Subcutaneous adipose tissue (tissue), 4 donors: ENCODE data around the gene SLC4A4. TPM values are rescaled to one million over a fixed set of nuclear protein-coding genes. Genes with fewer than 3 reads are reported as not detected.

Source experiments
- total RNA-seq, 4 donors: library from RNA; depleted of rRNA; stranded (reverse); fragments of >200 nt; gene quantifications; one replicate each; pipeline ENCODE4 v1.1.0, GENCODE V29; 2016
- TF ChIP-seq, protein P1 (sequence below): fragments of 450-650 bp; IDR thresholded peaks from one replicate; pipeline ENCODE4 v1.5.1; 2016; ENCODE audit warnings: low read depth, mild to moderate bottlenecking, control low read depth, antibody characterized with exemption, moderate library complexity

SLC4A4 gene
- total RNA-seq, 4 donors from 2014 or later = 0.68 to 18.6 (median 5.0) TPM

- TF ChIP-seq, protein P1, sequence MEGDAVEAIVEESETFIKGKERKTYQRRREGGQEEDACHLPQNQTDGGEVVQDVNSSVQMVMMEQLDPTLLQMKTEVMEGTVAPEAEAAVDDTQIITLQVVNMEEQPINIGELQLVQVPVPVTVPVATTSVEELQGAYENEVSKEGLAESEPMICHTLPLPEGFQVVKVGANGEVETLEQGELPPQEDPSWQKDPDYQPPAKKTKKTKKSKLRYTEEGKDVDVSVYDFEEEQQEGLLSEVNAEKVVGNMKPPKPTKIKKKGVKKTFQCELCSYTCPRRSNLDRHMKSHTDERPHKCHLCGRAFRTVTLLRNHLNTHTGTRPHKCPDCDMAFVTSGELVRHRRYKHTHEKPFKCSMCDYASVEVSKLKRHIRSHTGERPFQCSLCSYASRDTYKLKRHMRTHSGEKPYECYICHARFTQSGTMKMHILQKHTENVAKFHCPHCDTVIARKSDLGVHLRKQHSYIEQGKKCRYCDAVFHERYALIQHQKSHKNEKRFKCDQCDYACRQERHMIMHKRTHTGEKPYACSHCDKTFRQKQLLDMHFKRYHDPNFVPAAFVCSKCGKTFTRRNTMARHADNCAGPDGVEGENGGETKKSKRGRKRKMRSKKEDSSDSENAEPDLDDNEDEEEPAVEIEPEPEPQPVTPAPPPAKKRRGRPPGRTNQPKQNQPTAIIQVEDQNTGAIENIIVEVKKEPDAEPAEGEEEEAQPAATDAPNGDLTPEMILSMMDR = no peak
These were observed 228.0 kb downstream of the SLC4A4 start for GRCh38 chr4:71566856-71567255.

- TF ChIP-seq, protein P1 = no peak
These were observed 229.3 kb downstream of the SLC4A4 start for GRCh38 chr4:71568131-71568530.

DNA sequence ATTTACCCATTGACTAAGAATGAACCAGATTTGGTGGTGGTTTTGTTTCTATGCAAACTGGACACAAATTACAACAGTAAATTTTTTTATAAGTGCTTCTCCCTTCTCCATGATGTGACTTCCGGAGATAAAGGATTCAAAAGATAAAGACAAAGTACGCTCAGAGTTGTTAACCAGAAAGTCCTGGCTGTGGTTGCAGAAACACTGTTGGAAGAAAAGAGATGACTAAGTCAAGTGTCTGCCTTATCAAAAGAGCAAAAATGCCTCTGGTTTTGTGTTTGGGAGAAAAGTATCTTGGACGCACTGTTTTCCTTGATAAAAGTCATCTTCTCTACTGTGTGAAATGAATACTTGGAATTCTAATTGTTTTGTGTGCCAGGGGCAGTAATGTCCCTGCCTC is 231.7 kb downstream of the SLC4A4 start:
- TF ChIP-seq, protein P1 = no peak

- TF ChIP-seq, protein P1 = no peak
These were observed 232.5 kb downstream of the SLC4A4 start for GRCh38 chr4:71571346-71571745.

DNA sequence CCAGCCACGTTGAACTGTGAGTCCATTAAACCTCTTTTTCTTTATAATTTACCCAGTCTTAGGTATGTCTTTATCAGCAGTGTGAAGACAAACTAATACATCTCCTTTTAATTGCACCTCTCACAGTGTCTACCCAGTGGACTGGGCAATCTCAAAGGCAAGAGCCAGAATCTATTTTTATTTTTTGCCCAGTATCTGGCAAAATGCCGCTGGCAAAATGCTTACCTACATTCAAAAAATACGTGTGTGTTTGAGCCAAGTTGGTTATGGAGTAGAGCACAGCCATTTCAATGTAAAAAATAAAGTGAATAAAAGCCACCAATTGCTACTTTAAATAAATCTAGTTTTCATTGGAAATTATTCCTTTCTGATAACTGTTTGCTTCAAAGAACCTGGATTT is 245.2 kb downstream of the SLC4A4 start:
- TF ChIP-seq, protein P1 = no peak

GRCh38 chr4:71584585-71584984 is 245.8 kb downstream of the SLC4A4 start:
- TF ChIP-seq, protein P1 = no peak

DNA sequence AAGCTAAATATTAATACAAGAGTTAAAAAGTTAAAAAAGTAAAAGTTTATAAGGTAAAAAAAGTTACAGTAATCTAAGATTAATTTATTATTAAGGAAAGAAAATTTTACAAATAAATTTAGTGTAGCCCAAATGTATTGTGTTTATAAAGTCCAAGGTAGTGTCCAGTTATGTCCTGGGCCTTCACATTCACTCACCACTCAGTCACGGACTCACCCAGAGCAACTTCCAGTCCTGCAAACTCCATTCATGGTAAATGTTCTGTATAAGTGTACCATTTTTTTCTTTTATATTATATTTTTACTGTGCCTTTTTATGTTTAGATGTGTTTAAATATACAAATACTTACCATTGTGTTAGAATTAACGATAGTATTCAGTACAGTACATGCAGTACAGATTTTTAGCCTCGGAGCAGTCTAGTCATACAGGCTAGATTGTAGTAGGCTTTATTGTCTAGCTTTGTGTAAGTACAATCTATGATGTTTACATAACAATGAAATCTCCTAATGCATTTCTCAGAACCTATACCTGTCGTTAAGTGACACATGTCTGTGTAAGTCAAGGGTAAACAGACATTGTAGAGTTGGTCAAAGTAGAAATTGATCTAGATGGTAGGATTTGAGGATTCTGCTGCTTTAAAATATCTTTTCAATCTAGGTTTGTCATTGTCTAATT is 247.4 kb downstream of the SLC4A4 start:
- TF ChIP-seq, protein P1 = no peak
